SK-N-SH (cell line): ENCODE data around the gene PCDHGB4.

Experiments used
- CTCF ChIP-seq: fragments of 200-600 bp; sonication (generic); IDR thresholded peaks from 2 replicates; pipeline ENCODE4 v1.6.1; 2017; ENCODE audit warnings: antibody characterized with exemption, mild to moderate bottlenecking, moderate library complexity
- FOXM1 ChIP-seq: IDR thresholded peaks from 2 replicates; pipeline ENCODE4 v1.4.0; 2012; ENCODE audit warnings: low read depth, mild to moderate bottlenecking
- MXI1 ChIP-seq: IDR thresholded peaks from 2 replicates; pipeline ENCODE4 v1.6.1; 2012; ENCODE audit warnings: mild to moderate bottlenecking, low read depth, low read length, improper control_type of control experiment
- NRF1 ChIP-seq: IDR thresholded peaks from 2 replicates; pipeline ENCODE4 v1.6.1; 2012; ENCODE audit warnings: low read depth, mild to moderate bottlenecking, low read length
- PBX3 ChIP-seq: IDR thresholded peaks from 2 replicates; pipeline ENCODE4; 2012
- POLR2AphosphoS5 ChIP-seq: IDR thresholded peaks from 2 replicates; pipeline ENCODE4 v1.6.1; 2012; ENCODE audit warnings: low read depth, low read length
- RAD21 ChIP-seq: IDR thresholded peaks from 2 replicates; pipeline ENCODE4 v1.6.1; 2012; ENCODE audit warnings: mild to moderate bottlenecking, low read length
- RCOR1 ChIP-seq: fragments of 150-350 bp; IDR thresholded peaks from 2 replicates; pipeline ENCODE4 v1.6.1; 2017; ENCODE audit warnings: antibody characterized with exemption, low read length
- REST ChIP-seq: IDR thresholded peaks from 2 replicates; pipeline ENCODE4 v1.6.1; 2012; ENCODE audit warnings: mild to moderate bottlenecking, low read depth, low read length, moderate library complexity
- SIN3A ChIP-seq: IDR thresholded peaks from 2 replicates; pipeline ENCODE4 v1.6.1; 2012; ENCODE audit warnings: low read depth, mild to moderate bottlenecking, low read length, moderate library complexity, borderline replicate concordance
- TAF1 ChIP-seq: IDR thresholded peaks from 2 replicates; pipeline ENCODE4 v1.6.1; 2012; ENCODE audit warnings: low read depth, mild to moderate bottlenecking, low read length, moderate library complexity, borderline replicate concordance
- TCF12 ChIP-seq: IDR thresholded peaks from 2 replicates; pipeline ENCODE4 v1.4.0; 2012
- TEAD4 ChIP-seq: IDR thresholded peaks from 2 replicates; pipeline ENCODE4 v1.4.0; 2012; ENCODE audit warnings: mild to moderate bottlenecking, borderline replicate concordance; ENCODE audit not compliant: insufficient read depth

- peak; percentile 54 for TF ChIP-seq CTCF
- no peak for TF ChIP-seq TCF12
- TF ChIP-seq NRF1 = no peak
- peak; percentile 65 for TF ChIP-seq RAD21
- TF ChIP-seq SIN3A = no peak
- no peak for TF ChIP-seq REST
- TF ChIP-seq MXI1 = no peak
- TF ChIP-seq RCOR1 = no peak
- no peak for TF ChIP-seq POLR2AphosphoS5
- no peak for TF ChIP-seq PBX3
- TF ChIP-seq TEAD4 = no peak
- TF ChIP-seq TAF1 = no peak
- no peak for TF ChIP-seq FOXM1
Observed at GRCh38 chr5:141359790-141360426, 27.6 kb upstream of the PCDHGB4 start, which contains the start of gene PCDHGB2.
